Activated CD8-positive, alpha-beta memory T cell treated with anti-CD3 and anti-CD28 coated beads, Interleukin-2, amount 10 ng/mL, durations not matched to agents 7 days and 5 days (primary cell): ENCODE results near the gene IRX3. TPM values are rescaled to one million over a fixed set of nuclear protein-coding genes. Genes with fewer than 3 reads are reported as not detected.
A peak's percentile ranks its signal among the peaks of the same experiment; 100 is the strongest.

Source experiments
- ATAC-seq: fragments of 150-1000 bp; cut with Tn5 transposase; one replicate; pipeline ENCODE4 v1.10.0; 2021; ENCODE audit warnings: moderate library complexity
- CTCF ChIA-PET: fragments of 350-600 bp; sonication (Branson Sonifier 250); formaldehyde crosslinking; loops from one replicate; lab custom pipeline; 2021; ENCODE audit warnings: antibody characterized with exemption; lab: Charles Lee
- DNase-seq: peaks from one replicate; pipeline ENCODE4 v3.0.0-alpha.2; 2020
- H3K27ac Mint-ChIP-seq: one replicate; pipeline ENCODE4 v1.8.0; 2021; ENCODE audit warnings: mild to moderate bottlenecking, mixed read lengths
- H3K27me3 Mint-ChIP-seq: one replicate; pipeline ENCODE4 v1.8.0; 2021; ENCODE audit warnings: mixed read lengths
- H3K36me3 Mint-ChIP-seq: one replicate; pipeline ENCODE4 v1.8.0; 2021; ENCODE audit warnings: mild to moderate bottlenecking, mixed read lengths
- H3K4me1 Mint-ChIP-seq: one replicate; pipeline ENCODE4 v1.8.0; 2021; ENCODE audit warnings: mixed read lengths
- H3K4me3 Mint-ChIP-seq: one replicate; pipeline ENCODE4 v1.8.0; 2021; ENCODE audit warnings: mild to moderate bottlenecking, moderate library complexity, mixed read lengths
- H3K9me3 Mint-ChIP-seq: one replicate; pipeline ENCODE4 v1.8.0; 2022; ENCODE audit warnings: low read depth, mixed read lengths
- total RNA-seq, 2 experiments: library from RNA; stranded (reverse); gene quantifications; one replicate each; pipeline ENCODE4 v1.2.3, GENCODE V29; 2021

The IRX3 gene
- under 1 TPM; 0.12 to 0.47 TPM for total RNA-seq

DNA sequence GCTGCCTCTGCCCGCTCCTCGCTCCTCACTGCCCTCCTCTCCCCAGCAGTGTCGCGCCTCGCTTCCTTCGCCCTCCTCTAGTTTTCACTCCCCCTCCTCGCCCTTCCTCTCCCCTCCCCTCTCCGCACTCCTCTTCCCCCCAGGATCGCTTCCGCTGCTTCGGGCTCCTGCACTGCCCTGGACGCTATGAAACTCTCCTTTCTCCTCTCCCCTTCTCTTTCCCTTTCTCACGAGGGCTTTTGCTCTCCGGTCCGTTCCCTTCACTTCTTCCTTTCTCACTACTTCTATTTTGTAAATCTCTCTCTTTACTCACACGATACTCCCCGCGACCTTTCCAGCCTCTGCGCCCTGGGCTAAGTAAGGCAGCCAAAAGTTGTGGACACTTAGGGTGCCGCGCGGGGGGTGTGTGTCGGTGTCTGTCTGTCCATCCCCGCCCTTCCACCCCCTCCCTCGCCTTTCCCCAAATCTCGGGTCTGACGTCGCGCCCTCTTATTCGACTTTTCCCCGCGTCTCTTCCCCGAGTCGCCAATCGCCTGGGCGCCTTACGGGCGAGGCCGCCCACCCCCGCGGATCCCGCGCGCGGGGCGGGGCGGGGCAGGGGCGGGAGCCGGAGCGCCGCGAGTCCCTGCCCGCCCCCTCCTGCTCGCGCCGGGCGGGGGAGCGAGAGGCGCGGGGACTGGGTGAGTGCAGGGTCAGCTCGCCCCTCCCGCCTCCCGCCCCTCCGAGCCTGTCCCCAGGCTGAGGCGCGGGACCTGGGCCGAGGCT, at the start of gene IRX3:
Gene IRX3 (minus strand): TSS at position 422 of the 765 bp plus-strand sequence. CDS start 737 bp downstream, outside the sequence.
- CTCF ChIA-PET: no interaction called here
- Mint-ChIP-seq H3K27me3 (peaks cover 78% of the 10 kb centered on the region), H3K9me3 (no peaks in the 10 kb centered on the region), H3K4me1 (peaks cover 19% of the 10 kb centered on the region), H3K4me3 (peak within 1 kb of the TSS; percentile 64), H3K36me3 (peaks cover 9% of the 10 kb centered on the region), H3K27ac (peak within 1 kb of the TSS; percentile 67)
- no peak for DNase-seq
- ATAC-seq: no peak

- H3K4me1 Mint-ChIP-seq: no peaks in the 10 kb centered on the region
- no peaks in the 10 kb centered on the region for H3K36me3 Mint-ChIP-seq
- H3K27me3 Mint-ChIP-seq: peaks cover 4% of the 10 kb centered on the region
- H3K9me3 Mint-ChIP-seq: no peaks in the 10 kb centered on the region
- ATAC-seq (no peak), DNase-seq (no peak)
- no peak overlapping the region for H3K4me3 Mint-ChIP-seq
- CTCF ChIA-PET: no interaction called here
- no peak overlapping the region for H3K27ac Mint-ChIP-seq
These were observed 48.6 kb upstream of the IRX3 start for GRCh38 chr16:54335230-54335629.

- no peaks in the 10 kb centered on the region for H3K4me1 Mint-ChIP-seq
- no peak overlapping the region for H3K4me3 Mint-ChIP-seq
- no peak for ATAC-seq
- peaks cover 4% of the 10 kb centered on the region for H3K27me3 Mint-ChIP-seq
- H3K27ac Mint-ChIP-seq: no peak overlapping the region
- CTCF ChIA-PET: interaction anchor here (0.5 kb wide), 1 partner anchor 488 kb away, joined by 3 read pairs; no protein-coding TSS in a partner anchor
- DNase-seq: no peak
- H3K36me3 Mint-ChIP-seq: no peaks in the 10 kb centered on the region
- H3K9me3 Mint-ChIP-seq: no peaks in the 10 kb centered on the region
These were observed 47.6 kb upstream of the IRX3 start for GRCh38 chr16:54334208-54334607.

GRCh38 chr16:54331241-54332002, 44.8 kb upstream of the IRX3 start:
- no peak overlapping the region for H3K4me3 Mint-ChIP-seq
- peaks cover 7% of the 10 kb centered on the region for H3K27me3 Mint-ChIP-seq
- no peak for ATAC-seq
- DNase-seq: no peak
- H3K27ac Mint-ChIP-seq: no peak overlapping the region
- CTCF ChIA-PET: no interaction called here
- no peaks in the 10 kb centered on the region for H3K36me3 Mint-ChIP-seq
- no peaks in the 10 kb centered on the region for H3K9me3 Mint-ChIP-seq
- no peaks in the 10 kb centered on the region for H3K4me1 Mint-ChIP-seq

DNA sequence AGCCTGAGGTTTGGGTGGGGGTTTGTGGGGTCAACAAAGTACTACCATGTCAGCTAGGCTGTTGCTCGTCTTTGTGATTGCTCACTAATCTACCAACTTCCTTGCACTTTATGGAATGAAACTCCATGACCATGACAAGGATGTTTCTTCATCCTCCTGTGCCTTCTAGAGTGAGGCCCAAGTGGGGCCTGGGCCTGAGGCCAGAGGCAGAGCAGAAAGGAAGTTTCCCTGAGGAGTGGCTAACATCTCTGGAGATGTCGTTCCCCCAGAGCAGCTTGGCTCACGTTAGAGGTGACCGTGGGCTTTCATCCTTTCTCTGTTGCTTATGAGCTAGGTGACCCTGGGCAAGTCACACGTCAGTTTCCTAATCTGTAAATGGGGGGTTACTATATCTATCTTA, 41.0 kb upstream of the IRX3 start:
- CTCF ChIA-PET: no interaction called here
- no peaks in the 10 kb centered on the region for H3K36me3 Mint-ChIP-seq
- H3K4me1 Mint-ChIP-seq: no peaks in the 10 kb centered on the region
- H3K4me3 Mint-ChIP-seq: no peak overlapping the region
- H3K9me3 Mint-ChIP-seq: no peaks in the 10 kb centered on the region
- H3K27me3 Mint-ChIP-seq: peaks cover 4% of the 10 kb centered on the region
- ATAC-seq (no peak), DNase-seq (no peak)
- H3K27ac Mint-ChIP-seq: no peak overlapping the region

GRCh38 chr16:54326266-54326662, 39.7 kb upstream of the IRX3 start:
- ATAC-seq (no peak), DNase-seq (no peak)
- Mint-ChIP-seq H3K27me3 (peaks cover 4% of the 10 kb centered on the region), H3K9me3 (no peaks in the 10 kb centered on the region), H3K36me3 (no peaks in the 10 kb centered on the region), H3K4me3 (no peak overlapping the region), H3K27ac (no peak overlapping the region), H3K4me1 (no peaks in the 10 kb centered on the region)
- CTCF ChIA-PET: no interaction called here

- Mint-ChIP-seq H3K4me3 (no peak overlapping the region), H3K27me3 (peaks cover 4% of the 10 kb centered on the region), H3K4me1 (no peaks in the 10 kb centered on the region), H3K27ac (no peak overlapping the region), H3K36me3 (no peaks in the 10 kb centered on the region), H3K9me3 (no peaks in the 10 kb centered on the region)
- ATAC-seq (no peak), DNase-seq (no peak)
- CTCF ChIA-PET: no interaction called here
These were observed 39.2 kb upstream of the IRX3 start for GRCh38 chr16:54325616-54326265.

DNA sequence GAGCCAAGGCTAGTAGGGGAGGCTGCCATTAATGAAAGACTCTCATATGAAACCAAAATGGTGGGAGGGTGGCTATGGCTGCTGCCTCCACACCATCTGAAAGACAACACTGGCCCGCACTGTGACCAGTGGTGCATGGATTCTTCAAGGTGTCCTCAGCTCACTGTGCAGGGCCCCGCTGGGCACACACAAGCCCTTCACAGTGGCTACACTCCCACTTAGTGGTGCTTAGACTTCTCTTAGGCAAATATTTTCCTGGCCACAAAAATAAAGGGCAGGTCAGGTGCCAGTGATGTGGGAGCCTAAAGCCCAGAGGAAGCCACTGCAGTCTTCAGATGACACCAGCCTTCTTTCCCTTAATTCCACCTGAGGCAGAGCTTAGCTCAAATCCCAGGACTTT, 38.1 kb upstream of the IRX3 start:
- H3K4me3 Mint-ChIP-seq: no peak overlapping the region
- H3K9me3 Mint-ChIP-seq: no peaks in the 10 kb centered on the region
- peaks cover 4% of the 10 kb centered on the region for H3K27me3 Mint-ChIP-seq
- no peak for DNase-seq
- CTCF ChIA-PET: no interaction called here
- H3K4me1 Mint-ChIP-seq: no peaks in the 10 kb centered on the region
- no peaks in the 10 kb centered on the region for H3K36me3 Mint-ChIP-seq
- ATAC-seq: no peak
- no peak overlapping the region for H3K27ac Mint-ChIP-seq

GRCh38 chr16:54320697-54321340, 34.2 kb upstream of the IRX3 start:
- no peaks in the 10 kb centered on the region for H3K4me1 Mint-ChIP-seq
- ATAC-seq (no peak), DNase-seq (no peak)
- CTCF ChIA-PET: no interaction called here
- no peak overlapping the region for H3K27ac Mint-ChIP-seq
- no peak overlapping the region for H3K4me3 Mint-ChIP-seq
- no peaks in the 10 kb centered on the region for H3K36me3 Mint-ChIP-seq
- H3K9me3 Mint-ChIP-seq: no peaks in the 10 kb centered on the region
- H3K27me3 Mint-ChIP-seq: no peaks in the 10 kb centered on the region

GRCh38 chr16:54318941-54319340, 32.4 kb upstream of the IRX3 start:
- no peak for DNase-seq
- Mint-ChIP-seq H3K9me3 (no peaks in the 10 kb centered on the region), H3K4me3 (no peak overlapping the region), H3K36me3 (no peaks in the 10 kb centered on the region), H3K4me1 (no peaks in the 10 kb centered on the region), H3K27me3 (no peaks in the 10 kb centered on the region), H3K27ac (no peak overlapping the region)
- CTCF ChIA-PET: no interaction called here
- ATAC-seq: no peak

DNA sequence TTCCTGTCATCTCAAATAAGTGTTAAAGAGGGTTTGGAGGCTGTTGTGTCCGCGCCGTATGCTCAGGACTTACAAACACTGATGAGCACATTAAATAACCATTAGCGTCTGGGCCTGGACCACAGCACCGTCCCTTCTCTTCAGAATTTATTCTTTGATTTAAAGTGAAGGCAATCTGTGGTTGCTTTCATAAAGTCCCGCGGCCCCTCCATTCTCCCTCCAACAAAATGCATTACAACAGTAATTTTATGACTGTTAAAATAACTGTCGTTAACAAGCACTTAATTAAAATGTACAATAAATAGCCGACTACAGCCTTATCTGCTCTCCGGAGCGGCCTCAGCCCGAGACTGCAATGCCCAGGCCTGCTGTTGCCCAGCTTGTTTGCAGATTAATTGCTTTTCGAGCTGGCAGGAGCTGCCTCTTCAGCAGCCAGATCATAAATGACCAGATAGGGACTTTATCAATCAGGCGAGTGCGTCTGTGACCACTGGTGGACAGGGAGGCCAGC, 30.6 kb upstream of the IRX3 start:
- H3K4me1 Mint-ChIP-seq: no peaks in the 10 kb centered on the region
- CTCF ChIA-PET: no interaction called here
- ATAC-seq (no peak), DNase-seq (no peak)
- no peaks in the 10 kb centered on the region for H3K9me3 Mint-ChIP-seq
- H3K36me3 Mint-ChIP-seq: no peaks in the 10 kb centered on the region
- no peaks in the 10 kb centered on the region for H3K27me3 Mint-ChIP-seq
- H3K27ac Mint-ChIP-seq: no peak overlapping the region
- H3K4me3 Mint-ChIP-seq: no peak overlapping the region

DNA sequence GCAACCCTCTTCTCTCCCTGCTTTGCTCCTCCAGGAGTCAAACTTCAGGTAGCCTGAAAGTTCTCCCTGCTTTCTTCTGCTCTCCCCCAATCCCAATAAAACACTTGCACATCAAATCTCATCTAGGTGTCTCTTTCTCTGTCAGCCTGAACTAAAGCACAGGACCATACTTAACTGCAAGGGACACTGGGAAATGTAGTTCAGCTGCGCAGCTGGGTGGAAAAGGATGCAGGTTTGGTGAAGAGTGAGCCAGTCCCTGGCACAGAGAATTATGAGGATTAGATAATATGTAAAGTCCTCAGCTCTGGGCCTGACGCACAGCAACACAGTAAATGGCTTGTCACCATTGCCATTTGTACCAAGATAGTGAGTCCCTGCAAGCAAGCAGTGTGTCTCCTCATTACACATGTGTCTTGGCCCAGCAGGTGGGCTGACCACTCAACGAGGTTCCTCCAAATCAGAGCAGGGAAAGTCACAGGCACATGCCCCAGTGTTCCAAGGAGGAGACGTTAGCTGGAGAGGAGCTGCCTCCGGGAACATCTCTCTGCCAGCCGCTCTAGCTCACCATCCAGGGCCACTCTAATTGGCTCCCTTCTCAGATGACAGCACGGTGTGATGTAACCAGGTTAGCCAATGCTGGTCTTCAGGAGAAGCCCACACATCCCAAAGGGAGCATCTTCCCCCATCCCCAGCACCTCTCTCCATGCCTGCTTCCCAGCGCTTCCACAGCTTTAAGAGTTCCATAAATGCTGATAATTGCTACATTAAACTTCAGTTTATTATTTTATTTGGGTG, 29.7 kb upstream of the IRX3 start:
- ATAC-seq (no peak), DNase-seq (no peak)
- no peaks in the 10 kb centered on the region for H3K9me3 Mint-ChIP-seq
- H3K27me3 Mint-ChIP-seq: no peaks in the 10 kb centered on the region
- H3K36me3 Mint-ChIP-seq: no peaks in the 10 kb centered on the region
- CTCF ChIA-PET: no interaction called here
- no peak overlapping the region for H3K27ac Mint-ChIP-seq
- no peaks in the 10 kb centered on the region for H3K4me1 Mint-ChIP-seq
- no peak overlapping the region for H3K4me3 Mint-ChIP-seq
